Inflammatory macrophage treated with lipopolysaccharide for 1 hour (primary cell): Measurements from ENCODE around the gene RXRG.
A peak's percentile ranks its signal among the peaks of the same experiment; 100 is the strongest.
"Not testable (repeated sequence)": the region's sequence is repeated elsewhere in the genome, so short reads cannot be mapped to it uniquely, and the experiment has no call there.

Experiments used
- DNase-seq, 2 donors: peaks; one replicate each; pipeline ENCODE4 v3.0.0-alpha.2; 2020 to 2022

Gene RXRG

GRCh38 chr1:165444897-165445370 lies at the start of gene RXRG:
Gene RXRG, minus strand, starts transcription at chr1:165445126. Its CDS starts 233 bp downstream, at chr1:165444893.
- DNase-seq: no peak

DNA sequence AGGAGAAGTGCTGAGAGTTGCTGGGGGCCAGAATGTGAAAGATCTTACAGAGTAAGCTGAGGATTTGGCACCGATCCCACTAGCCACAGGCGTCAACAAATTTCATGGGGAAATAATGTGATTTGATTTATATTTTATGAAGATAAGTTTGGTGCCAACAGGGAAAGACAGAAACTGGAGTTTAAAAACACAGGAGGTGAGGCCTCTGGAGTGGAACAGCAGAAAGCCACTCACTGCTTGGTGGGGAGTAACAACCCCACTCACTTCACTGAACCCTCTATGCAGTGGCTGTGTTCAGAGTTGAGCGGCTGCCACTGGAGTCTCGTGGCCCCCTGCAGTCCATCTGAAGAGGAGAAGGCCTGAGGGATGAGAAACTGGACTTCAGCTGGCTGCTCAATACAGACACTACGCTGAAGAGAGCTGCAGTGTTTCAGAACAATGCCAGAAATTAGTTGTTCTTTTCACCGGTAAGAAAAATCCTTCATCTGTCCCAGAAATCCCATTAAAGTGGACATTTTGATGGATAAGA lies 48.0 kb upstream of the RXRG start:
- no peak for DNase-seq

DNA sequence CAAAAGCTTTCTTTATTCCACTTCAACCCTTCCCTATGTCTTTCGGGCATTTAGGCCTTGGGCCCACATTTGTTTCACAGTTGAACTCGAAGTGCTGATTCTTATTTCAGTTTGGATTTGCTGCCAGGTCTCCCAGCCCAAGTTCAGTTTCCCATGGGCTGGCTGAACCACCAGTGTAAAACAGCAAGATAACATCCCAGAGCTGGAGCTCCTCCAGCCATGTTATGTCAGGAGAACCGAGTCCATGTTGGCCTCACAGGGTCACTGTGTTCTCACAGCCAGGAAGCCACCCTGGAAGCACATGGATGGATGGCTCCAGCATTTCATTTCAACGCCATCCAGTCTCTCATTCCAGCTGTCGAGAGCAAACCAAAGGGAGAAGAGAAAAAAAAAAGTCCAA lies 45.2 kb upstream of the RXRG start:
- no peak for DNase-seq

- DNase-seq: no peak
Measured at GRCh38 chr1:165487921-165488320, 43.0 kb upstream of the RXRG start.

DNA sequence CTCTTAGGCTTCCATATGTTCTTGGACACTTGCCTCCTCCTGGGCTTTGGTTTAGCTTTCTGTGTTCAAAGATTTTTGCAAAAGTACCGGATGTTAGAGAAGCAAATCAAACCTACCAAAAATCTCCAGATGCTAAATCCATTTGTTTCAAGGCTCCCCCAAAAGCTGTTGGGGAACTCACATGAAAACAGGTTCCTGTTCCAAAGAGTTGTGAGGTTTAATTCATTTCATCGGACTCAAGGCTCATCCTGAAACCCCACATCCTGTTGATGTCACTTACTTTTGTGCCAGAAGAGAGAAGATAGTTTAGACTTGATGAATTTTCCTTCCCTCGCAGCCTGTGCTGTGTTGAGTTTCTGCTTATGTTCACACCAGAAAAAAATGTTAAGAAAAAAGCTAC lies 41.7 kb upstream of the RXRG start:
- DNase-seq: no peak

DNA sequence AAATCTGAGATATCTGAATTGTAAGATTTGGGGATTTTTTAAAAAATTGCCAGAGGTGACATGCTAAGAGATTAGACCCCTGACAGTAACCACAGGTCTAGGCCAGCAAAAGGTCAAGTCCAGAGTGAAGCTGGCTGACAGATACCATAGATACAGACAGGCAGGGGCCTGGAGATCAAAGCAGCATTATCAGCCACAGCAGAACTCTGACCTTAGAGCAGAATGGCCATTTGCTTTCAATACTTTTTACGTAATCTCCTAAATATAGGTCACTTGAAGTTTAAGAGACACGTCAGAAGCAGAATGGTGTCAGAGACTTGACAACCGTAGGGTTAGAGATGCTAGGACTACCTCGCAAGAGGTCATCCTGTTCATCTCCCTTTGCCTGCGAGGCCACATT lies 40.8 kb upstream of the RXRG start:
- no peak for DNase-seq

GRCh38 chr1:165484532-165484931 lies 39.6 kb upstream of the RXRG start:
- no peak for DNase-seq

DNA sequence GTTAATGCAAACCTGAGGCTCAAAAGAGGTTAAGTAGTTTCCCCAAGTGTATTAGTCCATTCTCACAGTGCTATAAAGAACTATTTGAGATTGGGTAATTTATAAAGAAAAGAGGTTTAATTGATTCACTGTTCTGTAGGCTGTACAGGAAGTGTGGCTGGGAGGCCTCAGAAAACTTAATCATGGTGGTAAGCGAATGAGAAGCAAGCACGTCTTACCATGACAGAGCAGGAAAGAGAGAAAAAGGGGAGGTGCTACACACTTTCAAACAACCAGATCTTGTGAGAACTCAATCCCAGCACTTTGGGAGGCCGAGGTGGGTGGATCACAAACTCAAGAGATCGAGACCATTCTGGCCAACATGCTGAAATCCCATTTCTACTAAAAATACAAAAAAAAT lies 38.5 kb upstream of the RXRG start:
- no peak for DNase-seq

- peak; percentile 80 to 82 for DNase-seq
Measured at GRCh38 chr1:165481820-165482532, 37.0 kb upstream of the RXRG start.

- DNase-seq: no peak
Measured at GRCh38 chr1:165476776-165477175, 31.9 kb upstream of the RXRG start.

GRCh38 chr1:165474196-165474595 lies 29.3 kb upstream of the RXRG start:
- no peak for DNase-seq

DNA sequence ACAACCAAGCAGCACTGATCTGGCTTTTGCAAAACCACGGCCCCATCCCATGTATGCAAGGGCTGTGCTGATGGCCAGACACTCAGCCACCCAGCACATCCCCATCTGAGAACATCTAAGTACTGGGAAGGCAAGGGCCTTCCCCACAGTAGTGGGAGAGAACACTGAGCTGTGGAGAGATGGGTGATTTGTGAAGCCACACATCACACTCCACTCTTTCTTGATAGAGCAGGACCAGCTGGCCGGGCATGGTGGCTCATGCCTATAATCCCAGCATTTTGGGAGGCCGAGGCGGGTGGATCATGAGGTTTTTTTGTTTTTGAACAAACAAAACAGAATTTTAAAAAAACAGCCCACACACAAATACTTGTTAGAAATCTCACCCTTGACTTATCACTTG lies 28.2 kb upstream of the RXRG start:
- no peak for DNase-seq

- no peak for DNase-seq
Measured at GRCh38 chr1:165468726-165469249, 23.9 kb upstream of the RXRG start.

DNA sequence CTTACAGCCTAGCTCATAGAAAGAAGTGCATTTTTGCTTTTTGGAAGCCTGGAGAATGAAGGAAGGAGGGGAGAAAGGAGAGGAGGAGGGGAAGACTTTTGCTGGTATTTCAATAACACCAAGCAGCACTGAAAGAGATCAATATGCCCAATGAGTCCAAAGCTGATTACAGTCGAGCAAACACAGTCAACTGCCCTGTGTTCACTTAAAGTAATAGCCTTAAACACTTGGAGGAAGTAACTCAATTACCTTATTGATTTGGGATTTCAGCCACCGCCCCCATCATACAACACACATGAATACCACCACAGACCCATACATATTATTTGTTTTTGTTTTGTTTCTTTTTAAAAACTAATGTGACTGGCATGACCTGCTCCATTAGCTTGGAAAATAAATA lies 23.3 kb upstream of the RXRG start:
- no peak for DNase-seq

DNA sequence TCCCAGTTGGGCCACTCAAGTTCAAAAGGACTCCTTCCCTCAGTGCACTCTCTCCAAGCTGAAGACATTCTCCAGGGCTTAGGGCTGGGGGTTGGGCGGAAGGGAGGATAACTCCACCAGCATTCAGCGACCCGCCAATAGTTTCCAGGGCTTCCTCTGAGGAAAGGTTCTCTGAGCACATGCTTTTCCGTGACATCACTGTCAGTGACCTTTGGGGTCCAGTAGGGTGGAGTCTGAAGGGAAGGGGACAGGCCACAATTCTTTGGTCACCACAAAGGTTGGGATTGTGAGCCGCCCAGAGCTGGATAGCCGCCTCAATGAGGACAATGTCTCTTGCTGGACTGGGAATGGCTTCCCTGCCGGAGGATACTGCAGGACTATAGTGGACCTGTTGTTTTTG lies 22.8 kb upstream of the RXRG start:
- DNase-seq: no peak

DNA sequence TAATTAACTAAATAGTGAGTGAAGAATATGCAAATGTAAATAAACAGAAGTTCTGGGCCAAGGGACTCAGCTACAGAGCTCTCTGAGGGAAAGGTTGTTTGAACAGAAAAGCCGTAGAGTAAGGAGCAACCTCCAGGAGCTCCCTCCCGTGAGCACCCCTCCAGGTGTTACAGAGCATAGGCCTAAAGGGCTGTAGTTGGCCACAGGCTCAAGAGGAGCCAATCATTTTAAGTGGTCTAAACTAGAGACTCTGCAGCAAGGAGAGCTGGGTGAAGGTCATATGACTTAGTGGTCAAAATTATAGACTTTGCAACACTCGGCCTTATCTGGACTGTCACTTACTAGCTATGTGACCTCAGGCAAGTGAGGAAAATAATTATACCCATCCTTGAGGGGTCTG lies 19.1 kb upstream of the RXRG start:
- no peak for DNase-seq

- not testable (repeated sequence) for DNase-seq
Measured at GRCh38 chr1:165459683-165460082, 14.8 kb upstream of the RXRG start.

DNA sequence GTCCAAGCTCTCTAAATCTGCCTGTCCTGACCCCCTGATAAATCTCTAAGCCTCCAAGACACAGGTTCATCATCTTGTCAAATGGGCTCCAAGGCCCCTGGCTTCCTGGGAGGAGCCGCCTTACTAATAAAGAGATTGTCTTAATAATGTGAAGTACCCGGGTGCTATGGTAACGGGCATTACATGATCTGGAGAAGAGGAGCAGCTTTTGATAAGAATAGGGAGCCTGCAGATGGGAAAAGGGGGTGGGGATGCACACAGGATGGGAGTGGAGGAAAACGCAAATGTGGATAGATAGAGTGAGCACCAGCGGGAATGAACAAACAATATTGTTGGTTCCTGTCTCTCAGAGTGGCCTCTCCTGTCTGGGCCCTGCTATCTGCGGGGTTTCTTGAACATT lies 11.9 kb upstream of the RXRG start:
- no peak for DNase-seq

DNA sequence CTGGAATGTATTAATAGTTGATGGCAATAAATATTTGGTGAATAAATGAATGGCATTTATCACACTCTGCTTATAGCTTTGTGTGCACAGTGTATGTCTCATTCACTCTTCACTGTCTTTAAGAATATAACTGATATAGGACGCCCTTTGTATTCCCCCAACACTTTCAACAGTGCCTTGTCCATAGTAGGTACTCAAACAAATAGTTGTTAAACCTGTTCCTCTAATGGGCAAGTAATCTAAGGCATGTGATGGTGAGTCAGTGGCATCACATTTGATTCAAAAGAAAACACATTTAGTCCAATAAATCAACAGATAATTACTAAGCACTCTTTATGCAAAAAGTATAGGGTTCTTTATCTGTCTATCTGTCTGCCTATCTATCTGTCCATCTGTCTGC lies 11.2 kb upstream of the RXRG start:
- DNase-seq: no peak

GRCh38 chr1:165455111-165455510 lies 10.2 kb upstream of the RXRG start:
- no peak for DNase-seq

DNA sequence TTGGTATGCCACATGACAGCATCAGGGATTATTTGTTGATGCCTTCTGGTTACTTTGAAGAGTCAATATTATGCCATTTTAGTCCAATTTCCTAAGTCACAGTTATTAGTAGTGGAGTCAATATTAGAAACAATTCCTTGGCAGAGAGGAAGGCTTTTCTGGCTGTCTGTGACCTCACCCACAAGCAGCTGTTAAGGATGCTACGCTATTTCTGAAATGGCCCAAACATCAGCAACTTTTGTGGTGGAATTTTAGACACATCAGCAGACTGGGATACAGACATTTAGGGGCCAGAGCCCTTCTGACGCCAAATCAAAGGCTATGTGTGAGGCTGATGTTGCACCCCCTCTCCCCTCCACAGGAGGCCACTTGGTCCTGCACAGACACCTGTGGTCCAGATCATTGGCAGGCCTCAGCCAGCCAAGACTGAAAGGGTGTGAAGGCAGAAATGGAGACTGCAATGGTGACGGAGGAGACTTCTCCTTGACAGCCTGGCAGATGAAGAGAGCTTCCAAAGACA lies 9.2 kb upstream of the RXRG start:
- no peak for DNase-seq

DNA sequence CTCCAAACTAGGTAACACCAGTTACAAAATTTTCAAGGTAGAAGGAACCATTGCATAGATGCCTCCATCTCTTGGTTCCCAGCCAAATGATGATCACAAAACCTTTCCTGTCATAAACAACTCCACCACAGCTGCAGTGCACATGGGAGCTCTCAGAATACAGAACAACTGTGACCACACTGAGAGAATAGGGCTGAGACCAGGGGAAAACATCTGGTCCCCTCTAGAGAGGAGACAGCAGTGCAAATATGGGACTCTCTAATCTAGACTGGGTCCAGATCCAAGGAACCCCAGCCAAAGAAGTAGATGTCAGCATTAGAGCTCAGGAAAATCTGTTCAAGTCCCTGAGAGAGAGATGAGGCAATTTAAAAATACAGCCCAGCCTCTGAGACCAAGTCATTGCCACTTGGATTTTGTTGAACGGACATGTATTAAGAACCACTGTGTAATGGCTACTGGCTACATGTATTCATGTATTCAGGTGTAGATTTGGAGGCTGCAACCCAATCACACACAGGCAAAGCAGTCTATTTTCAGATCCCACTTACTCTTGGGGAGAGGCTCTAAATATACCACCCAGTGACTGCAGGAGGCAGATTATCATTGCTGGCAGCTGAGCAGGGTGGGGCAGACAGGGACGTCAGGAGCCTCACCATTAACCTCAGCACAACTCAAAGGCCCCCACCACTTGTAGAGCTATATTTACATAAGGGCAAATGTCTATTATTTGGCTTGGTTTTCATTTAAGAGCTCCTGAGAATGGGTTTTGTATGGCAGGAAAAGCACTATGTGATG lies 7.6 kb upstream of the RXRG start:
- DNase-seq: no peak

- DNase-seq: no peak
Measured at GRCh38 chr1:165451691-165452090, 6.8 kb upstream of the RXRG start.

DNA sequence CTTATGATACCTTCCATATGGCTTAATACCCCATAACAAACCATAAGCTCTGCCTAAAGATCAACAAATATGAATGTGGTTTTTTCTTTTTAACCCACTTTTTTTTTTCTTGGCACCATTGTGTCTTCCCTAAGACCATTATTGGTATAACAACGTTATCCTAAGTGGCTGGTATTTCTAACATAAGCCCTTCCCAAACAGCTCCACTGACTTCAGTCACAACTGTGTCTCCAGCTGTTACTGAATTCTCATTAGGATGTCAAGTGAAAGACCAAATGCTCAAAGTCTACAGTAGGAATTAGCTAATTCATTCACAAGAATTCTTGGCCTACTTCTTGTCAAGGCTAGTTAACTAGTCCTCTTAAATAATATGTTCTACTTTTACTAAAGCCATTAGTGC lies 4.2 kb upstream of the RXRG start:
- no peak for DNase-seq
